ENCODE measurements around the gene CHMP4B. TPM values are rescaled to one million over a fixed set of nuclear protein-coding genes. Genes with fewer than 3 reads are reported as not detected.
A peak's percentile ranks its signal among the peaks of the same experiment; 100 is the strongest.

The CHMP4B gene
- total RNA-seq, 3 donors from 2014 or later, result 167 to 230 (median 184) TPM

DNA sequence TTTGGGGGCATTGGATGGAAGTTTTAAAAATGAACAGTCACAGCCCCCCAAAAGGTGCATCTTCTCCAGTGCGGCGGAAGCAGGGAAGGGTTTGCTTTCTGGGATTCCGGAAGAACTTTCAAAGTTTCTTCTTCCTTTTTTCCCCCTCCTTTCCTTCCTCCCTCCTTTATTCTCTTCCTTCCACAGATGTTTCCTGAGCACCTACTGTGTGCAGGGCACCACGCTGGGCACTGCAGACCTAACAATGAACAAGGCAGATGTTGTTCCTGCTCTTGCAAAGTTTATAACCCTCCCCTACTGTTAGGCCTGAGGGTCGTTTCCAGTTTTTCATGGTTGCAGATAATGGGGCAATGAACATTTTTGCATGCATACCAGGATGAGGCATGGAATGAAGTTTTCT, 58.1 kb downstream of the CHMP4B start:
- Histone ChIP-seq H3K36me3 (ENCODE audit: low read depth) (no peaks in the 10 kb centered on the region), H3K4me3 (no peak overlapping the region), H3K9me3 (no peaks in the 10 kb centered on the region), H3K4me1 (ENCODE audit: low read depth) (peaks cover 8% of the 10 kb centered on the region)
- TF ChIP-seq, protein P1, sequence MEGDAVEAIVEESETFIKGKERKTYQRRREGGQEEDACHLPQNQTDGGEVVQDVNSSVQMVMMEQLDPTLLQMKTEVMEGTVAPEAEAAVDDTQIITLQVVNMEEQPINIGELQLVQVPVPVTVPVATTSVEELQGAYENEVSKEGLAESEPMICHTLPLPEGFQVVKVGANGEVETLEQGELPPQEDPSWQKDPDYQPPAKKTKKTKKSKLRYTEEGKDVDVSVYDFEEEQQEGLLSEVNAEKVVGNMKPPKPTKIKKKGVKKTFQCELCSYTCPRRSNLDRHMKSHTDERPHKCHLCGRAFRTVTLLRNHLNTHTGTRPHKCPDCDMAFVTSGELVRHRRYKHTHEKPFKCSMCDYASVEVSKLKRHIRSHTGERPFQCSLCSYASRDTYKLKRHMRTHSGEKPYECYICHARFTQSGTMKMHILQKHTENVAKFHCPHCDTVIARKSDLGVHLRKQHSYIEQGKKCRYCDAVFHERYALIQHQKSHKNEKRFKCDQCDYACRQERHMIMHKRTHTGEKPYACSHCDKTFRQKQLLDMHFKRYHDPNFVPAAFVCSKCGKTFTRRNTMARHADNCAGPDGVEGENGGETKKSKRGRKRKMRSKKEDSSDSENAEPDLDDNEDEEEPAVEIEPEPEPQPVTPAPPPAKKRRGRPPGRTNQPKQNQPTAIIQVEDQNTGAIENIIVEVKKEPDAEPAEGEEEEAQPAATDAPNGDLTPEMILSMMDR (IDR thresholded peaks at IDR 0.05), result no peak
- no peak for ATAC-seq
- no peak for DNase-seq
- intact Hi-C loops (cut with DNase I, micrococcal nuclease), result loop anchor here in 1 of 2 donors (10.0 kb wide), 1 partner anchor 206 kb away; no protein-coding TSS in a partner anchor

GRCh38 chr20:33871362-33871761, 60.2 kb downstream of the CHMP4B start:
- no peaks in the 10 kb centered on the region for H3K36me3 ChIP-seq (ENCODE audit: low read depth)
- peak in 1 of 3 donors; percentile 67 for DNase-seq
- peaks cover 8% of the 10 kb centered on the region for H3K4me1 ChIP-seq (ENCODE audit: low read depth)
- no peaks in the 10 kb centered on the region for H3K9me3 ChIP-seq
- no peak overlapping the region for H3K4me3 ChIP-seq
- intact Hi-C loops (cut with DNase I, micrococcal nuclease), result no loop called here
- TF ChIP-seq, protein P1 (IDR thresholded peaks at IDR 0.05), result no peak
- peak; percentile 73 for ATAC-seq

DNA sequence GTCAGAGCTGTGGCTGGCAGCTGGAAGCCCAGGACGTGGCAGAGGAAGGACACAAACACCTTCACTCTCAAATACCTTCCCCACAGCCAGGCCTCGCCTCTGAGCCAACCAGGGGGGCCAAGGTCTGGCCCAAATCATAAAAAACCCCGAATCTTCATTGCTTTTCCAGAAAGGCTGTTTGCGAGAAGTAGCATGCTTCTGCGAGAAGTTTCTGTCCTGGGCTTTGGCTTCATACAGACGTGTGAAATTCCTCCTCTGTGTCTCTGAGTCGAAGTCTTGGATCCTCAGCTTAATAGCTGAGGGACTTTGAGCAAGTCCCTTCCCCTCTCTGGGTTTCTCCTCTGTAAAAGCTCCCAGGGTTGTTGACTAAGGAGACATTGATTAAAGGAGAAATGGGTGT, 63.0 kb downstream of the CHMP4B start:
- Histone ChIP-seq H3K4me1 (ENCODE audit: low read depth) (peaks cover 8% of the 10 kb centered on the region), H3K36me3 (ENCODE audit: low read depth) (no peaks in the 10 kb centered on the region), H3K9me3 (peaks cover 5% of the 10 kb centered on the region), H3K4me3 (no peak overlapping the region)
- ATAC-seq (no peak), DNase-seq (no peak)
- intact Hi-C loops (cut with DNase I, micrococcal nuclease), result no loop called here
- TF ChIP-seq, protein P1 (IDR thresholded peaks at IDR 0.05), result no peak

DNA sequence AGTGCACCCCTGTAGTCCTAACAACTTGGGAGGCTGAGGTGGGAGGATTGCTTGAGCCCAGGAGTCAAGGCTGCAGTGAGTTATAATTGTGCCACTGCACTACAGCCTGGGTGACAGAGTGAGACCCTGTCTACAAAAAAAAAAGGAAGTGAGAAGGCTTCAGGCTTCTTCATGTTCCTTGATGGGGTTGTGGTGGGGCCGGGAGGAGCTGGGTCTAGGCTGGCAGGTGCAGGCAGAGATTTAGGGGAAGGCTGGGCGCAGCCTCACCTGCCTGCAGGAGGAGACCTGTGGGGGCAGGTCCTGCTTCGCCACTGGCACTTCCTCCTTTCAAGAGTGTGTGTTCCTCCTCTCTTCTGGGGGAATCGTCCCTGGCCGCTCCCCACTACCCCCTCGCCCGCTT, 63.9 kb downstream of the CHMP4B start:
- H3K36me3 ChIP-seq (ENCODE audit: low read depth), result no peaks in the 10 kb centered on the region
- H3K4me3 ChIP-seq, result no peak overlapping the region
- peaks cover 11% of the 10 kb centered on the region for H3K9me3 ChIP-seq
- intact Hi-C loops (cut with DNase I, micrococcal nuclease), result no loop called here
- ATAC-seq, result peak; percentile 65
- H3K4me1 ChIP-seq (ENCODE audit: low read depth), result peaks cover 8% of the 10 kb centered on the region
- TF ChIP-seq, protein P1 (IDR thresholded peaks at IDR 0.05), result no peak
- DNase-seq, result peak in 1 of 3 donors; percentile 23

- DNase-seq, result no peak
- TF ChIP-seq, protein P1 (IDR thresholded peaks at IDR 0.05), result no peak
- H3K9me3 ChIP-seq, result peaks cover 11% of the 10 kb centered on the region
- no peak for ATAC-seq
- intact Hi-C loops (cut with DNase I, micrococcal nuclease), result no loop called here
- no peak overlapping the region for H3K4me3 ChIP-seq
- H3K36me3 ChIP-seq (ENCODE audit: low read depth), result no peaks in the 10 kb centered on the region
- peaks cover 8% of the 10 kb centered on the region for H3K4me1 ChIP-seq (ENCODE audit: low read depth)
Observed at GRCh38 chr20:33875534-33876026, 64.4 kb downstream of the CHMP4B start.

- Histone ChIP-seq H3K9me3 (peaks cover 11% of the 10 kb centered on the region), H3K4me1 (ENCODE audit: low read depth) (no peaks in the 10 kb centered on the region), H3K4me3 (no peak overlapping the region), H3K36me3 (ENCODE audit: low read depth) (no peaks in the 10 kb centered on the region)
- no peak for DNase-seq
- intact Hi-C loops (cut with DNase I, micrococcal nuclease), result no loop called here
- TF ChIP-seq, protein P1 (IDR thresholded peaks at IDR 0.05), result no peak
- ATAC-seq, result no peak
Observed at GRCh38 chr20:33878583-33878982, 67.4 kb downstream of the CHMP4B start.
